NCI-H2171 (cell line): ENCODE measurements around the gene PCDHGB4.
"Not testable (repeated sequence)": the region's sequence is repeated elsewhere in the genome, so short reads cannot be mapped to it uniquely, and the experiment has no call there.

Experiments used
- DNase-seq: peaks from one replicate; lab custom pipeline; 2025; lab: John Stamatoyannopoulos, UW

PCDHGB4 gene

DNA sequence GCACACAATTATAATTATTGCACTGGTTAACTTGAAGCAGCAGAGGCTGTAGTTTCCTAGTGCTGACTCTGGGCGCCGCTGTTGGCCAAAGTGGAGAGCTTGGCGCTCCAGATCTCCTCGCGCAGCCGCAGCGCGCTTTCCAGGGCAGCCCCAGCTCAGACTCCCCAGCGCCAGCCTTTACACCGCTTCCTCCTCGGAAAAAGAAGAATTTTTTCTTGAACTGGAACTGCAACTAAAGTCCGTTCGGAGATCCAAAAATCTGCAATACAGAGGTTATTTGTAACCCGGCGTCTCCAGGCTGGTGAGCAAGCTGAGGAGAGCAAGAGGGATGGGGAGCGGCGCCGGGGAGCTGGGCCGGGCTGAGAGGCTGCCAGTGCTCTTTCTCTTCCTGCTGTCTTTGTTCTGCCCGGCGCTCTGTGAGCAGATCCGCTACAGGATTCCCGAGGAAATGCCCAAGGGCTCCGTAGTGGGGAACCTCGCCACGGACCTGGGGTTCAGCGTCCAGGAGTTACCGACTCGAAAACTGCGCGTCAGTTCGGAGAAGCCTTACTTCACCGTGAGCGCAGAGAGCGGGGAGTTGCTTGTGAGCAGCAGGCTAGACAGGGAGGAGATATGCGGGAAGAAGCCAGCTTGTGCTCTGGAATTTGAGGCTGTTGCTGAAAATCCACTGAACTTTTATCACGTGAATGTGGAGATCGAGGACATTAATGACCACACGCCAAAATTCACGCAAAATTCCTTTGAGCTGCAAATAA lies at the start of gene PCDHGB4:
Gene PCDHGB4, plus strand, starts transcription at position 142 of the 755 bp plus-strand sequence. Its CDS starts 187 bp downstream, at position 329.
- not testable (repeated sequence) for DNase-seq

DNA sequence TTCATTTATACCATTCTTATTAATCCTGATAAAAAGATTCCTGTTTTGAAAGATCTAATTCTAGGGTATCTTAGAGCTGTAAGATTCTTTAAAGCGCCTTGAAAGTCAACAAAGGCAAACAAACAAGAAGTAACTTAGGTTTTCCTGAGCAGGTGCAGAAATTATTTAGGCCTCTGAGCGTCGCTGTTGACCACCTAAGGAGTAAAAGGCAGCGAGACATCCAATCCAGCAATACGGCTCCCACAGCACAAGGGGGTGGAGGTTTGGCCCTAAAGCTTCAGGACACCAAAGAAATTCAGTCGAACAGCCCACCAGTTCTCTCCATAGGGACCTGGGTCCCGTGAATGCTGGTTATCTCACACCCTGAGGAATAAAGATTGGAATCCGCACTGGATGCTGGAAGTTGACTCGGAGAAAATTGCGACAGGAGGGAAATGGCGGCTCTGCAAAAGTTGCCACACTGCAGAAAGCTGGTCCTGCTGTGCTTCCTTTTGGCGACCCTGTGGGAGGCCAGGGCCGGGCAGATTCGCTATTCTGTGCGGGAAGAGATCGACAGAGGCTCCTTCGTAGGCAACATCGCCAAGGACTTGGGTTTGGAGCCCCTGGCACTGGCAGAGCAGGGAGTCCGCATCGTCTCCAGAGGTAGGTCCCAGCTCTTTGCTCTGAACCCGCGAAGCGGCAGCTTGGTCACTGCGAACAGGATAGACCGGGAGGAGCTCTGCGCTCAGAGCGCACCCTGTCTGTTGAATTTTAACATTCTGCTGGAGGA lies 48.8 kb upstream of the PCDHGB4 start, which contains the start of gene PCDHGA2:
Gene PCDHGA2, plus strand, starts transcription at position 223 of the 769 bp plus-strand sequence.
- DNase-seq = no peak

DNA sequence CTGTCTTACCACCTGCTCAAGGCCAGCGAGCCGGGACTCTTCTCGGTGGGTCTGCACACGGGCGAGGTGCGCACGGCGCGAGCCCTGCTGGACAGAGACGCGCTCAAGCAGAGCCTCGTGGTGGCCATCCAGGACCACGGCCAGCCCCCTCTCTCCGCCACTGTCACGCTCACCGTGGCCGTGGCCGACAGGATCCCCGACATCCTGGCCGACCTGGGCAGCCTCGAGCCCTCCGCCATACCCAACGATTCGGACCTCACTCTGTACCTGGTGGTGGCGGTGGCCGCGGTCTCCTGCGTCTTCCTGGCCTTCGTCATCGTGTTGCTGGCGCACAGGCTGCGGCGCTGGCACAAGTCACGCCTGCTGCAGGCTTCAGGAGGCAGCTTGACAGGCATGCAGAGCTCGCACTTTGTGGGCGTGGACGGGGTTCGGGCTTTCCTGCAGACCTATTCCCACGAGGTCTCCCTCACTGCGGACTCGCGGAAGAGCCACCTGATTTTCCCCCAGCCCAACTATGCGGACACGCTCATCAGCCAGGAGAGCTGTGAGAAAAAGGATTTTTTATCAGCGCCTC lies 46.6 kb upstream of the PCDHGB4 start:
- DNase-seq = not testable (repeated sequence)

DNA sequence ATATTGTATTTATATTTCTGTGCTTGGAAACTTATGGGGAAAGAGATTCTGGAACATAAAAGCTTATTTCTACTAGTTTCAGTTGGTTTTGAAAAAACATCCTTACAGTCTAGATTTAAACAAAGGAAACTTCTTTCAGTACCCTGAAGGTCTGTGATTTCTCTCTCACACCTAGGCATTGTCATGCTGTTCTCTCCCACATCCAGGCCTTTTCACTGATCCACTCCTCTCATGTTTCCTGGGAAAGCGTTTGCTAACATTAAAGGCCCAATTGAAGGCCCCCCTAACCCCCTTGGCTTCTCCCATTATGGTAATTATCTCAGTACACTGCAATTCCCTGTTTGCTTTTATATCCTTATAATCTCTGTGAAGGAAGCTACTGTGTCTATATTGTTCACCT lies 44.7 kb upstream of the PCDHGB4 start:
- DNase-seq = no peak

DNA sequence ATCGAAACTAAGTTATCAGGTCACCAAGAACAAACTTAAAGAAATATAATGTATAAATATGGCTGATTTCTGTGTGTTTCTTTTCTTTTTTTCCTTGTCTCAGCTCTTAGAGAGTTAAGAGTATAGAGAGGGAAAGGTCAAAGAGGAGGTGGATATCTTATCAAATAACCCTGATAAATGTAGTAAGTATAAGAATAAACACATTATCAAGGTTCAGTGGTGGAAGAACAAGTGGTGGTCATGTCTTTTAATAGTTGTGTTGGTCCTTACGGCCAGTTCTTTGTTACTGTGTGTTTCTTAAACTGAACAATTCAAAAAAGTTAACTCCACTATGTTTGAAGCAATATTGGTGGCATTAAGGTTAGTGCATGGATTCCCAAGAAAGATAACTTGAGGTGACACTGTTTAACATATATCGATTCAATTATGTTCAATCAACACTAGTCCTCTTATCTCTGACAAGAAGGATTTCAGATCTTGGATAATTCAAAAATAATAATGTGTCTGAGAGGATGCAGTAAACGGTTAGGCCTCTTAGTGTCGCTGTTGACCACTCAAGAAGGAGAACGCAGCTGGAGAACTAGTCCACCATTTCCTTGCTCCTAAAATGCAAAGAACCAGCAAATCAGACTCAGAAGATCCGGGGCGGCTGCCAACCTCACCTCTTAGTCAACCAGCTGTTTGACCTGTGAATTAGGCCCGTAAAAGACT lies 44.1 kb upstream of the PCDHGB4 start, which contains the start of gene PCDHGA3:
Gene PCDHGA3, plus strand, starts transcription at position 588 of the 711 bp plus-strand sequence. CDS start 205 bp downstream, outside the sequence.
- DNase-seq = no peak

DNA sequence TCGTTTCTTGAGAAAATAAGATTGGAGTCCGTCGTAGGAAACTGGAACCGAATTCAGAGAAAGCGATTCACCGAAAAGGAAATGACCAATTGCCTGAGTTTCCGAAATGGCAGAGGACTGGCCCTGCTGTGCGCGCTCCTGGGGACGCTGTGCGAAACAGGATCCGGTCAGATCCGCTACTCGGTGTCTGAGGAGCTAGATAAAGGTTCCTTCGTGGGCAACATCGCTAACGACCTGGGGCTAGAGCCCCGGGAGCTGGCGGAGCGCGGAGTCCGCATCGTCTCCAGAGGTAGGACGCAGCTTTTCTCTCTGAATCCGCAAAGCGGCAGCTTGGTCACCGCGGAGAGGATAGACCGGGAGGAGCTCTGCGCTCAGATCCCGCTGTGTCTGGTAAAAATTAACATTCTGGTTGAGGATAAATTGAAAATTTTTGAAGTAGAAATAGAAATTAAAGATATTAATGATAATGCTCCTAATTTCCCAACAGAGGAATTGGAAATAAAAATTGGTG lies 43.5 kb upstream of the PCDHGB4 start:
- DNase-seq = no peak

DNA sequence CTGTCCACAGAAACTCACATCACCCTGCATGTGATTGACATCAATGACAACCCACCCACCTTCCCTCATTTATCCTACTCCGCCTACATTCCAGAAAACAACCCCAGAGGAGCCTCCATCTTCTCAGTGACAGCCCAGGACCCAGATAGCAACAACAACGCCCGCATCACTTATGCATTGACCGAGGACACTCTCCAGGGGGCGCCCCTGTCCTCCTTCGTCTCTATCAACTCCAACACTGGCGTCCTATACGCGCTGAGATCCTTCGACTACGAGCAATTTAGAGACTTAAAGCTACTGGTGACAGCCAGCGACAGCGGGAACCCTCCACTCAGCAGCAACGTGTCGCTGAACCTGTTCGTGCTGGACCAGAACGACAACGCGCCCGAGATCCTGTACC lies 42.2 kb upstream of the PCDHGB4 start:
- no peak for DNase-seq

DNA sequence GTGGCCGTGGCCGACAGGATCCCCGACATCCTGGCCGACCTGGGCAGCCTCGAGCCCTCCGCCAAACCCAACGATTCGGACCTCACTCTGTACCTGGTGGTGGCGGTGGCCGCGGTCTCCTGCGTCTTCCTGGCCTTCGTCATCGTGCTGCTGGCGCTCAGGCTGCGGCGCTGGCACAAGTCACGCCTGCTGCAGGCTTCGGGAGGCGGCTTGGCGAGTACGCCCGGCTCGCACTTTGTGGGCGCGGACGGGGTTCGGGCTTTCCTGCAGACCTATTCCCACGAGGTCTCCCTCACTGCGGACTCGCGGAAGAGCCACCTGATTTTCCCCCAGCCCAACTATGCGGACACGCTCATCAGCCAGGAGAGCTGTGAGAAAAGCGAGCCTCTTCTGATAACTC lies 41.5 kb upstream of the PCDHGB4 start:
- not testable (repeated sequence) for DNase-seq

DNA sequence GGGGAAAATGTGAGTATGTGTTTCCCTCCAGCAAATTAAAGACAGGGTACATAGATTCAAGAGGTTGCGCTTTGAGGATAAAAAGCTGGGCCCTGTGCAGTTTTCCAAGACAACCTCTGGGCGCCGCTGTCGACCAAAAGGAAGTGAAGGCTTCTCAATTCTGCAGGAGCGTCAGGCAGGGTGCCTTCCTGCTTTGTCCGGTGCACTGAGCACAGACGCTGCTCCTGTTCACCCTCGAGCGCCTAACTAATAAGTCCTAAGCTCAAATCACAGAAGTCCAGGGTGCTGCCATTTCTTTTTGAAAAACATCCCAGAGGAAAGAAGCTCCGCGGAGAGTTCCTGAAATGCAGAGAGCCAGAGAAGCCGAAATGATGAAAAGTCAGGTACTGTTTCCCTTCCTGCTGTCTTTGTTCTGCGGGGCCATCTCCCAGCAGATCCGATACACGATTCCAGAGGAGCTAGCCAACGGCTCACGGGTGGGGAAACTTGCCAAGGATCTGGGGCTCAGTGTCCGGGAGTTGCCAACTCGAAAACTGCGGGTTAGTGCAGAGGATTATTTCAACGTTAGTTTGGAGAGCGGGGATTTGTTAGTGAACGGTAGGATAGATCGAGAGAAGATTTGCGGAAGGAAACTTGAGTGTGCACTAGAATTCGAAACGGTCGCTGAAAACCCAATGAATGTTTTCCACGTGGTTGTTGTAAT lies 37.4 kb upstream of the PCDHGB4 start, which contains the start of gene PCDHGB1:
Gene PCDHGB1, plus strand, starts transcription at position 183 of the 703 bp plus-strand sequence. Its CDS starts 162 bp downstream, at position 345.
- DNase-seq = peak; percentile 4

DNA sequence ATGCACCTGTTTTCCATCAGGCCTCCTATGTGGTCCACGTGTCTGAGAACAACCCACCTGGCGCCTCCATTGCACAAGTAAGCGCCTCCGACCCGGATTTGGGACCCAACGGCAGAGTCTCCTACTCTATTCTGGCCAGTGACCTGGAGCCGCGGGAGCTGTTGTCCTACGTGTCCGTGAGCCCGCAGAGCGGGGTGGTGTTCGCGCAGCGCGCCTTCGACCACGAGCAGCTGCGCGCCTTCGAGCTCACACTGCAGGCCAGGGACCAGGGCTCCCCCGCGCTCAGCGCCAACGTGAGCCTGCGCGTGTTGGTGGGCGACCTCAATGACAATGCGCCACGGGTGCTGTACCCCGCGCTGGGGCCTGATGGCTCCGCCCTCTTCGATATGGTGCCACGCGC lies 35.9 kb upstream of the PCDHGB4 start:
- DNase-seq = no peak

DNA sequence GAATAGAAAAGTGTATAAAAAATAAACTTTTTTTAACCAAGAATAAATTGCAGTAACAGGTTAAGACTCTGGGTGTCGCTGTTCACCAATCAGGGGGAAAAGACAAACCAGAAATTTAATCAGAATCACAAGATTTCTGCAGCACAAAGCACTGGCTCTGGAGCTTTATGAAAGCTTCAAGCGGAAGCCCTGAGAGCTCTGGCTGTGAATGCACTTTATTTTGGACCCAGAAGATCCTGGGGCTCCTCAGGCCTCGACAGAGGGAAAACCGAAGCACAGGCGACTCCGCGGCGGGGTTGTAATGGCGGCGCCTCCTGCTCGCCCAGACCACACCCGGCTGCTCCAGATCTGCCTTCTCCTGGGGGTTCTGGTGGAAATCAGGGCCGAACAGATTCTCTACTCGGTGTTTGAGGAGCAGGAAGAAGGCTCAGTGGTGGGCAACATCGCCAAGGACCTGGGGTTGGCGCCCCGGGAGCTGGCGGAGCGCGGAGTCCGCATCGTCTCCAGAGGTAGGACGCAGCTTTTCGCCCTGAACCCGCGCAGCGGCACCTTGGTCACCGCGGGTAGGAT lies 32.5 kb upstream of the PCDHGB4 start, which contains the start of gene PCDHGA4:
Gene PCDHGA4, plus strand, starts transcription at position 122 of the 570 bp plus-strand sequence. Its CDS starts 87 bp downstream, at position 209.
- DNase-seq = no peak

DNA sequence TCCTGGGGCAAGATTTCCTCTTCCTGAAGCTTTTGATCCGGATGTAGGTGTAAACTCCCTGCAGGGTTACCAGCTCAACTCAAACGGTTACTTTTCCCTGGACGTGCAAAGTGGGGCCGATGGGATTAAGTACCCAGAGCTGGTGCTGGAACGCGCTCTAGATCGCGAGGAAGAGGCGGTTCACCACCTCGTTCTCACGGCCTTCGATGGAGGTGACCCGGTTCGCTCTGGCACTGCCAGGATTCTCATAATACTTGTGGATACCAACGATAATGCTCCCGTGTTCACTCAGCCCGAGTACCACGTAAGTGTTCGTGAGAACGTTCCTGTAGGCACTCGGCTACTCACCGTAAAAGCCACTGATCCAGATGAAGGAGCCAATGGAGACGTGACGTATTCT lies 31.9 kb upstream of the PCDHGB4 start:
- no peak for DNase-seq

DNA sequence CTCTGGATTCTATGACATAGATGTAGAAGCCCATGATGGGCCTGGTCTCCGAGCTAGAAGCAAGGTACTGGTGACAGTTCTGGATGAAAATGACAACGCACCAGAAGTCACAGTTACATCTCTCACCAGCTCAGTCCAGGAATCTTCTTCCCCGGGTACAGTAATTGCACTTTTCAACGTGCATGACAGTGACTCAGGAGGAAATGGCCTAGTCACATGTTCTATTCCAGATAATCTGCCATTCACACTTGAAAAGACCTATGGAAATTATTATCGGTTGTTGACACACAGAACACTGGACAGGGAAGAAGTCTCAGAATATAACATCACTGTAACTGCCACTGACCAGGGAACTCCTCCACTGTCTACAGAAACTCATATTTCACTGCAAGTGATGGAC lies 31.4 kb upstream of the PCDHGB4 start:
- no peak for DNase-seq

DNA sequence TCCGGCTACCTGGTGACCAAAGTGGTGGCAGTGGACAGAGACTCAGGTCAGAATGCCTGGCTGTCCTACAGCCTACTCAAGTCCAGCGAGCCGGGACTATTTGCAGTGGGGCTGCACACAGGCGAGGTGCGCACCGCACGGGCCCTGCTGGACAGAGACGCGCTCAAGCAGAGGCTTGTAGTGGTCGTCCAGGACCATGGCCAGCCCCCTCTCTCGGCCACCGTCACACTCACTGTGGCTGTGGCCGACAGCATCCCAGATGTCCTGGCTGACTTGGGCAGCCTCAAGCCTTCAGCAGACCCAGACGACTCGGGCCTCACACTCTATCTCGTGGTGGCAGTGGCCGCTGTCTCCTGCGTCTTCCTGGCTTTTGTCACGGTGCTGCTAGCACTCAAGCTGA lies 30.5 kb upstream of the PCDHGB4 start:
- no peak for DNase-seq

DNA sequence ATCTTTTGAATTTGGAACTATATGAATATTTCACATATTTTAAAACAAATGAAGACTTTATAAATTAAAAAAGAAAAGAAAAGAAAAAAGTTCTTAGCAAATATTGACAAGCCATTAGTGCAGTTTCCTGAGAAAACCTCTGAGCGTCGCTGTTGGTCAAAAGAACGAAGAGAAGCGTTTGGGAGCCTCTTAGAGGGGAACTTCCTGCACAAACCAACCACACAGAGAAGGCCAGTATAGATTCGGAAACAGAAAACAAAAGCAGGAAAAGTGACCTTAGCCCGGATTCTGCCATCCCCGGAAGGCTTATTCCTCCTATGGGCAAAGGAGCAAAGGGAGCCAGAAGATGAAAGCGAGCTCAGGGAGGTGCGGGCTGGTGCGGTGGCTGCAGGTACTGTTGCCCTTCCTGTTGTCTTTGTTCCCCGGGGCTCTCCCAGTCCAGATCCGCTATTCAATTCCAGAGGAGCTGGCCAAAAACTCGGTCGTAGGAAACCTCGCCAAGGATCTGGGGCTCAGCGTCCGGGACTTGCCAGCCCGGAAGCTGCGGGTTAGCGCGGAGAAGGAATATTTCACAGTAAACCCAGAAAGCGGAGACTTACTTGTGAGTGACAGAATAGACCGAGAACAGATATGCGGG lies 27.6 kb upstream of the PCDHGB4 start, which contains the start of gene PCDHGB2:
Gene PCDHGB2, plus strand, starts transcription at position 205 of the 637 bp plus-strand sequence. Its CDS starts 142 bp downstream, at position 347.
- no peak for DNase-seq

DNA sequence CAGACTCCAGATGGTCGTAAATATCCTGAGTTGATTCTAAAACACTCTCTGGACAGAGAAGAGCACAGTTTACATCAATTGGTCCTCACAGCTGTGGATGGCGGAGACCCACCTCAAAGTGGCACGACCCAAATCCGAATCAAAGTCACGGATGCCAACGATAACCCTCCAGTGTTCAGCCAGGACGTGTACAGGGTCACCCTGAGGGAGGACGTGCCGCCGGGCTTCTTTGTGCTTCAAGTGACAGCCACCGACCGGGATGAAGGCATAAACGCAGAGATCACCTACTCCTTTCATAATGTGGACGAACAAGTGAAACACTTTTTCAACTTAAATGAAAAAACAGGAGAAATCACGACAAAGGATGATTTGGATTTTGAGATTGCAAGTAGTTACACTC lies 26.8 kb upstream of the PCDHGB4 start:
- no peak for DNase-seq

DNA sequence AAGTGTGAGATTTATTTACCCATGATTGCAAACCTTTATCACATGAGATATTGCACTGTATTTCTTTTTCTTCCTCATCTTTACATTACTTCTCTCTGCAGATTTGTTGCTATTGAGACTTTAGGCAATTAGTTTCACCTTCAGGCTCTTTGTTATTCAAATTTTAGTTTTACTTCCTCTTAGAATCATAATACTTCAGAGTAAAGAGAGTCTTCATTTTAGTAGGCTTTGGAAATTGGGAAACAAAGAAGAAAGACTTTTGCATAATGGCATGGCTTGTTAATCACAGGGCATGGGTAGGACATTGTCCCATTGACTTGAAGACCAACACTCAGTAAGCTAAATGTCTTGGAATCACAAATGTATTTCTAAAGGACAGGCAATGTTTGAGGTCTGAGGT lies 24.8 kb upstream of the PCDHGB4 start:
- DNase-seq = no peak

DNA sequence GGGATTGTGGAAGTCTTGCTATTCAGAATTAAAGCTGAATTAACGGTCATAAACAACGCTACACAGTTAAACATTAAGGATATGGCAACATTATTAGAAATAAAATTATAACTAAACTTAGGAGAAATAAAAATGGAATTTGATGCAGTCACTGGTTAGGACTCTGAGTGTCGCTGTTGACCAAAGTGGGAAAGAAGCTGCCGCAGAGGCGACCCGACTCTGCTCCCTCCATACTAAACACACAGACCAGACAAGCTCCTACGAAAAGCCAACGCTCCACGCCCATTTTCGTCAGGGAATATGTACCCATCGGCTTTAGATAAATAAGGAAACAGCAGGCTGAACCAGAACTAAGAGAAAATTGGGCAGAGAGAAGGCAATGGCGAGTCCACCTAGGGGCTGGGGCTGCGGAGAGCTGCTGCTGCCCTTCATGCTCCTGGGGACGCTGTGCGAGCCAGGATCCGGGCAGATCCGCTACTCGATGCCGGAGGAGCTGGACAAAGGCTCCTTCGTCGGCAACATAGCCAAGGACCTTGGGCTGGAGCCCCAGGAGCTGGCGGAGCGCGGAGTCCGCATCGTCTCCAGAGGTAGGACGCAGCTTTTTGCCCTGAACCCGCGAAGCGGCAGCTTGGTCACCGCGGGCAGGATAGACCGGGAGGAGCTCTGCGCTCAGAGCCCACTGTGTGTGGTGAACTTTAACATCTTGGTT lies 23.4 kb upstream of the PCDHGB4 start, which contains the start of gene PCDHGA5:
Gene PCDHGA5, plus strand, starts transcription at position 211 of the 709 bp plus-strand sequence. Its CDS starts 169 bp downstream, at position 380.
- no peak for DNase-seq
